Measurements from ENCODE around the gene ESYT2. TPM values are rescaled to one million over a fixed set of nuclear protein-coding genes. Genes with fewer than 3 reads are reported as not detected.

ESYT2 gene
- polyA plus RNA-seq, 1 of the 3 experiments (the other 2 are of a cell fraction) = 34.2 TPM

- TF ChIP-seq, protein P1, sequence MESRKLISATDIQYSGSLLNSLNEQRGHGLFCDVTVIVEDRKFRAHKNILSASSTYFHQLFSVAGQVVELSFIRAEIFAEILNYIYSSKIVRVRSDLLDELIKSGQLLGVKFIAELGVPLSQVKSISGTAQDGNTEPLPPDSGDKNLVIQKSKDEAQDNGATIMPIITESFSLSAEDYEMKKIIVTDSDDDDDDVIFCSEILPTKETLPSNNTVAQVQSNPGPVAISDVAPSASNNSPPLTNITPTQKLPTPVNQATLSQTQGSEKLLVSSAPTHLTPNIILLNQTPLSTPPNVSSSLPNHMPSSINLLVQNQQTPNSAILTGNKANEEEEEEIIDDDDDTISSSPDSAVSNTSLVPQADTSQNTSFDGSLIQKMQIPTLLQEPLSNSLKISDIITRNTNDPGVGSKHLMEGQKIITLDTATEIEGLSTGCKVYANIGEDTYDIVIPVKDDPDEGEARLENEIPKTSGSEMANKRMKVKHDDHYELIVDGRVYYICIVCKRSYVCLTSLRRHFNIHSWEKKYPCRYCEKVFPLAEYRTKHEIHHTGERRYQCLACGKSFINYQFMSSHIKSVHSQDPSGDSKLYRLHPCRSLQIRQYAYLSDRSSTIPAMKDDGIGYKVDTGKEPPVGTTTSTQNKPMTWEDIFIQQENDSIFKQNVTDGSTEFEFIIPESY (IDR thresholded peaks at IDR 0.05; ENCODE audit: borderline replicate concordance, low read depth) = no peak
- TF ChIP-seq RCOR1 (IDR thresholded peaks at IDR 0.05; ENCODE audit: low read length) (no peak), SIN3A (IDR thresholded peaks at IDR 0.05; ENCODE audit: borderline replicate concordance, low read depth, low read length) (no peak), NFIC (IDR thresholded peaks at IDR 0.05; ENCODE audit: borderline replicate concordance) (no peak), FOXM1 (IDR thresholded peaks at IDR 0.05; ENCODE audit: low read depth) (no peak), RFX5 (IDR thresholded peaks at IDR 0.05; ENCODE audit: low read length) (no peak)
- TF ChIP-seq, protein P2, sequence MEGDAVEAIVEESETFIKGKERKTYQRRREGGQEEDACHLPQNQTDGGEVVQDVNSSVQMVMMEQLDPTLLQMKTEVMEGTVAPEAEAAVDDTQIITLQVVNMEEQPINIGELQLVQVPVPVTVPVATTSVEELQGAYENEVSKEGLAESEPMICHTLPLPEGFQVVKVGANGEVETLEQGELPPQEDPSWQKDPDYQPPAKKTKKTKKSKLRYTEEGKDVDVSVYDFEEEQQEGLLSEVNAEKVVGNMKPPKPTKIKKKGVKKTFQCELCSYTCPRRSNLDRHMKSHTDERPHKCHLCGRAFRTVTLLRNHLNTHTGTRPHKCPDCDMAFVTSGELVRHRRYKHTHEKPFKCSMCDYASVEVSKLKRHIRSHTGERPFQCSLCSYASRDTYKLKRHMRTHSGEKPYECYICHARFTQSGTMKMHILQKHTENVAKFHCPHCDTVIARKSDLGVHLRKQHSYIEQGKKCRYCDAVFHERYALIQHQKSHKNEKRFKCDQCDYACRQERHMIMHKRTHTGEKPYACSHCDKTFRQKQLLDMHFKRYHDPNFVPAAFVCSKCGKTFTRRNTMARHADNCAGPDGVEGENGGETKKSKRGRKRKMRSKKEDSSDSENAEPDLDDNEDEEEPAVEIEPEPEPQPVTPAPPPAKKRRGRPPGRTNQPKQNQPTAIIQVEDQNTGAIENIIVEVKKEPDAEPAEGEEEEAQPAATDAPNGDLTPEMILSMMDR (IDR thresholded peaks at IDR 0.05) = no peak
These were observed 87.1 kb downstream of the ESYT2 start (continued) for GRCh38 chr7:158742065-158742821.

DNA sequence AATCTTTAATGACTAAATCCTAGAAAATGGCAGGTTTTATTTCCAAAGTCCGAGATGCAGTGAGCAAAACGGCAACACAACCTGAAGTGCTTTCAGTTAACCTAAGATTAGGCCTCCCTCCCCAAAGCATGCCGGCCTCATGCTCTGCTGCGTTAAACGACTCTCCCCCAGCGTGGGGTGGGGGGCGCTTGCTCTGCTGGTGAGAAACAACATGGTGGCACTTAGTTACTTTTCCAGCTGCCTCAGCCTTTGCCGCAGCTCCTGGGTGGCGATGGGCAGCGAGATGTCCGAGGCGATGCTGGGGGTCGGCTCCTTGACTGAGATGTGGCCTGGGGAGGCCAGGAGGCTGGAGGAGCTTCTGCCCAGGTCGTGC, 88.0 kb downstream of the ESYT2 start:
- H3K36me3 ChIP-seq (replicated peaks in 1 of 2; ENCODE audit: control insufficient read depth in 1 of 2, insufficient read depth in 2 of 2, low read length in 1 of 2) = peaks cover 67 to 83% of the 10 kb centered on the region in 2 experiments
- no peak for DNase-seq
- no peak for TF ChIP-seq TCF12 (IDR thresholded peaks at IDR 0.05)
- WGBS (ENCODE audit: low lambda C conversion rate) = 91% methylated on average over 10 of the region's 14 CpGs
- no peaks in the 10 kb centered on the region for H3K79me2 ChIP-seq (ENCODE audit: insufficient read depth)
- no peaks in the 10 kb centered on the region for H3K27me3 ChIP-seq (ENCODE audit: insufficient read depth)
- ChIA-PET CTCF (interaction anchor here (1.3 to 2.4 kb wide), 3 partner anchors 8 to 45 kb away, joined by 4 to 7 read pairs (median 6); no protein-coding TSS in a partner anchor), POLR2A (interaction anchor here (0.6 kb wide), 1 partner anchor 15 kb away, joined by 4 read pairs; no protein-coding TSS in a partner anchor)
- no peak overlapping the region for H2AFZ ChIP-seq (ENCODE audit: low read depth)
- H3K9me3 ChIP-seq = no peaks in the 10 kb centered on the region
- H4K20me1 ChIP-seq (ENCODE audit: insufficient read depth) = no peaks in the 10 kb centered on the region
- no peak overlapping the region for H3K9ac ChIP-seq
- H3K9me2 ChIP-seq = no peaks in the 10 kb centered on the region
- peaks cover 7% of the 10 kb centered on the region for H3F3A ChIP-seq (replicated peaks; ENCODE audit: insufficient read depth)
- no peaks in the 10 kb centered on the region for H3K4me1 ChIP-seq (ENCODE audit: control insufficient read depth in 1 of 2, insufficient read depth in 2 of 2, low read depth in 1 of 2, low read length in 1 of 2)
- H3K4me2 ChIP-seq = no peak overlapping the region; the same call in 1 of the 2 replicates
- no peak overlapping the region for H3K4me3 ChIP-seq (ENCODE audit: low read depth in 2 of 2, low read length in 1 of 2)
- peak overlapping the region in 1 of 2 experiments; percentile 44; a peak in 2 of 4 replicates for H3K27ac ChIP-seq (ENCODE audit: low read depth in 2 of 2, low read length in 1 of 2)

- CTCF ChIA-PET = interaction anchor here (0.7 to 2.4 kb wide), 7 partner anchors 7 to 249 kb away, joined by 3 to 7 read pairs (median 3); no protein-coding TSS in a partner anchor
These were observed 88.5 kb downstream of the ESYT2 start for GRCh38 chr7:158740657-158741293.

More at GRCh38 chr7:158740657-158741293, 88.5 kb downstream of the ESYT2 start:
- TF ChIP-seq POLR2AphosphoS5 (IDR thresholded peaks at IDR 0.05; ENCODE audit: low read depth, low read length) = no peak
- TF ChIP-seq NRF1 (IDR thresholded peaks at IDR 0.05; ENCODE audit: low read depth, low read length) = no peak
- TF ChIP-seq TEAD4 (IDR thresholded peaks at IDR 0.05; ENCODE audit: borderline replicate concordance, insufficient read depth) = no peak
- TF ChIP-seq FOSL2 (IDR thresholded peaks at IDR 0.05; ENCODE audit: borderline replicate concordance, low read depth) = no peak; the same call in 1 of the 2 replicates
- TF ChIP-seq MXI1 (IDR thresholded peaks at IDR 0.05; ENCODE audit: low read depth, low read length) = no peak
- TF ChIP-seq EZH2phosphoT487 (IDR thresholded peaks at IDR 0.05; ENCODE audit: borderline replicate concordance, low read depth) = no peak
- Histone ChIP-seq H3K9me2 (no peaks in the 10 kb centered on the region), H3K27ac (ENCODE audit: low read depth in 2 of 2, low read length in 1 of 2) (peak overlapping the region in 1 of 2 experiments; percentile 44; a peak in 2 of 4 replicates), H4K20me1 (ENCODE audit: insufficient read depth) (no peaks in the 10 kb centered on the region), H2AFZ (ENCODE audit: low read depth) (no peak overlapping the region), H3K36me3 (replicated peaks in 1 of 2; ENCODE audit: control insufficient read depth in 1 of 2, insufficient read depth in 2 of 2, low read length in 1 of 2) (peaks cover 68 to 83% of the 10 kb centered on the region in 2 experiments), H3F3A (replicated peaks; ENCODE audit: insufficient read depth) (peaks cover 7% of the 10 kb centered on the region), H3K9ac (no peak overlapping the region), H3K9me3 (no peaks in the 10 kb centered on the region), H3K79me2 (ENCODE audit: insufficient read depth) (no peaks in the 10 kb centered on the region), H3K4me3 (ENCODE audit: low read depth in 2 of 2, low read length in 1 of 2) (no peak overlapping the region), H3K4me1 (ENCODE audit: control insufficient read depth in 1 of 2, insufficient read depth in 2 of 2, low read depth in 1 of 2, low read length in 1 of 2) (no peaks in the 10 kb centered on the region; a peak in 1 of 4 replicates), H3K4me2 (no peak overlapping the region; the same call in 1 of the 2 replicates), H3K27me3 (ENCODE audit: insufficient read depth) (no peaks in the 10 kb centered on the region)
- POLR2A ChIA-PET = no interaction called here
- DNase-seq = no peak
- WGBS (ENCODE audit: low lambda C conversion rate) = 79% methylated on average over 16 of the region's 16 CpGs

Measured in SK-N-SH (cell line).